ENCODE measurements around the gene LHFPL6.

Gene LHFPL6

GRCh38 chr13:39419876-39420275, 183.1 kb downstream of the LHFPL6 start:
- DNase-seq (ENCODE audit: insufficient read length, low spot score) (no peak), FAIRE-seq (no peak)

GRCh38 chr13:39419068-39419467, 183.9 kb downstream of the LHFPL6 start:
- FAIRE-seq (no peak), DNase-seq (ENCODE audit: insufficient read length, low spot score) (no peak)

- DNase-seq (ENCODE audit: insufficient read length, low spot score) (no peak), FAIRE-seq (no peak)
Measured at GRCh38 chr13:39418424-39418823, 184.6 kb downstream of the LHFPL6 start.

GRCh38 chr13:39417643-39418042, 185.3 kb downstream of the LHFPL6 start:
- no peak for FAIRE-seq
- DNase-seq (ENCODE audit: insufficient read length, low spot score), result peak; percentile 20

GRCh38 chr13:39417131-39417530, 185.9 kb downstream of the LHFPL6 start:
- FAIRE-seq, result no peak
- no peak for DNase-seq (ENCODE audit: insufficient read length, low spot score)

GRCh38 chr13:39415008-39415802, 187.8 kb downstream of the LHFPL6 start:
- DNase-seq (ENCODE audit: insufficient read length, low spot score) (peak; percentile 15), FAIRE-seq (no peak)

GRCh38 chr13:39414339-39414738, 188.7 kb downstream of the LHFPL6 start:
- FAIRE-seq (no peak), DNase-seq (ENCODE audit: insufficient read length, low spot score) (no peak)

- FAIRE-seq (no peak), DNase-seq (ENCODE audit: insufficient read length, low spot score) (no peak)
Measured at GRCh38 chr13:39411511-39411910, 191.5 kb downstream of the LHFPL6 start.

- no peak for DNase-seq (ENCODE audit: insufficient read length, low spot score)
- FAIRE-seq, result no peak
Measured at GRCh38 chr13:39410964-39411363, 192.0 kb downstream of the LHFPL6 start.

GRCh38 chr13:39410096-39410901, 192.7 kb downstream of the LHFPL6 start:
- DNase-seq (ENCODE audit: insufficient read length, low spot score) (no peak), FAIRE-seq (no peak)

GRCh38 chr13:39408512-39408911, 194.5 kb downstream of the LHFPL6 start:
- no peak for FAIRE-seq

GRCh38 chr13:39407786-39408185, 195.2 kb downstream of the LHFPL6 start:
- no peak for FAIRE-seq
- no peak for DNase-seq (ENCODE audit: insufficient read length, low spot score)

More at GRCh38 chr13:39408512-39408911, 194.5 kb downstream of the LHFPL6 start:
- DNase-seq (ENCODE audit: insufficient read length, low spot score), result no peak

GRCh38 chr13:39407138-39407537, 195.9 kb downstream of the LHFPL6 start:
- FAIRE-seq (no peak), DNase-seq (ENCODE audit: insufficient read length, low spot score) (no peak)

GRCh38 chr13:39406688-39407087, 196.3 kb downstream of the LHFPL6 start:
- DNase-seq (ENCODE audit: insufficient read length, low spot score), result no peak

GRCh38 chr13:39405596-39406205, 197.3 kb downstream of the LHFPL6 start:
- no peak for DNase-seq (ENCODE audit: insufficient read length, low spot score)
- no peak for FAIRE-seq

More at GRCh38 chr13:39406688-39407087, 196.3 kb downstream of the LHFPL6 start:
- no peak for FAIRE-seq

- no peak for DNase-seq (ENCODE audit: insufficient read length, low spot score)
- no peak for FAIRE-seq
Measured at GRCh38 chr13:39405107-39405506, 197.9 kb downstream of the LHFPL6 start.

GRCh38 chr13:39403106-39403505, 199.9 kb downstream of the LHFPL6 start:
- FAIRE-seq, result no peak
- no peak for DNase-seq (ENCODE audit: insufficient read length, low spot score)

GRCh38 chr13:39402221-39402970, 200.6 kb downstream of the LHFPL6 start:
- no peak for DNase-seq (ENCODE audit: insufficient read length, low spot score)
- FAIRE-seq, result no peak

GRCh38 chr13:39401756-39402155, 201.2 kb downstream of the LHFPL6 start:
- DNase-seq (ENCODE audit: insufficient read length, low spot score), result no peak
- no peak for FAIRE-seq

- DNase-seq (ENCODE audit: insufficient read length, low spot score) (no peak), FAIRE-seq (no peak)
Measured at GRCh38 chr13:39401046-39401705, 201.8 kb downstream of the LHFPL6 start.

All from HTR-8/SVneo (cell line).